CD4-positive, alpha-beta T cell treated with Interleukin-10 for 1 hour (primary cell): ENCODE data around the gene VSTM2B.

Experiments
- DNase-seq: peaks from one replicate; pipeline ENCODE4 v3.0.0-alpha.2; 2020

VSTM2B gene

GRCh38 chr19:29497686-29498436 lies 27.9 kb upstream of the VSTM2B start:
- no peak for DNase-seq

GRCh38 chr19:29499261-29499920 lies 26.4 kb upstream of the VSTM2B start:
- DNase-seq, result no peak

- DNase-seq, result no peak
Measured at GRCh38 chr19:29499921-29500590, 25.7 kb upstream of the VSTM2B start.

GRCh38 chr19:29501816-29502580 lies 23.8 kb upstream of the VSTM2B start:
- no peak for DNase-seq

GRCh38 chr19:29502581-29502850 lies 23.3 kb upstream of the VSTM2B start:
- no peak for DNase-seq

- DNase-seq, result no peak
Measured at GRCh38 chr19:29503140-29503758, 22.5 kb upstream of the VSTM2B start.

- DNase-seq, result no peak
Measured at GRCh38 chr19:29503785-29504184, 22.0 kb upstream of the VSTM2B start.

- no peak for DNase-seq
Measured at GRCh38 chr19:29504454-29504853, 21.3 kb upstream of the VSTM2B start.

- no peak for DNase-seq
Measured at GRCh38 chr19:29505097-29505824, 20.5 kb upstream of the VSTM2B start.

- no peak for DNase-seq
Measured at GRCh38 chr19:29506619-29506911, 19.2 kb upstream of the VSTM2B start.

GRCh38 chr19:29507081-29507860 lies 18.5 kb upstream of the VSTM2B start:
- no peak for DNase-seq

GRCh38 chr19:29508181-29508580 lies 17.6 kb upstream of the VSTM2B start:
- no peak for DNase-seq

GRCh38 chr19:29509456-29509855 lies 16.3 kb upstream of the VSTM2B start:
- no peak for DNase-seq

- no peak for DNase-seq
Measured at GRCh38 chr19:29510701-29511265, 15.0 kb upstream of the VSTM2B start.

GRCh38 chr19:29511768-29512167 lies 14.0 kb upstream of the VSTM2B start:
- no peak for DNase-seq

- DNase-seq, result no peak
Measured at GRCh38 chr19:29512748-29513147, 13.0 kb upstream of the VSTM2B start.

- no peak for DNase-seq
Measured at GRCh38 chr19:29514525-29515232, 11.1 kb upstream of the VSTM2B start.

GRCh38 chr19:29515233-29515619 lies 10.6 kb upstream of the VSTM2B start:
- no peak for DNase-seq

- DNase-seq, result no peak
Measured at GRCh38 chr19:29515706-29516357, 10.0 kb upstream of the VSTM2B start.

GRCh38 chr19:29516358-29516725 lies 9.5 kb upstream of the VSTM2B start:
- DNase-seq, result no peak
